ENCODE results near the gene DSN1. TPM values are rescaled to one million over a fixed set of nuclear protein-coding genes. Genes with fewer than 3 reads are reported as not detected.

Gene DSN1
- polyA plus RNA-seq, 3 donors, result 4.9 to 5.2 (median 5.1) TPM

- H3K27me3 Mint-ChIP-seq (ENCODE audit: low read depth in 3 of 3), result peaks cover 2 to 9% (median 7%) of the 10 kb centered on the region in 3 donors
- intact Hi-C loops (cut with micrococcal nuclease), result no loop called here
- no peak for TF ChIP-seq CTCF (IDR thresholded peaks at IDR 0.05)
These were observed 28.2 kb downstream of the DSN1 start for GRCh38 chr20:36745234-36745926.

GRCh38 chr20:36744764-36745191, 28.8 kb downstream of the DSN1 start:
- Mint-ChIP-seq H3K27ac (no peak overlapping the region), H3K4me3 (peak overlapping the region; percentile 93 to 96), H3K4me1 (peaks cover 22% of the 10 kb centered on the region), H3K9me3 (peaks cover 0 to 2% (median 0%) of the 10 kb centered on the region in 7 donors), H3K36me3 (peaks cover 0 to 2% of the 10 kb centered on the region in 2 donors), H3K27me3 (ENCODE audit: low read depth in 3 of 3) (peaks cover 2 to 9% (median 7%) of the 10 kb centered on the region in 3 donors)
- peak overlapping the region in 1 of 3 experiments; percentile 85 for H3K4me3 ChIP-seq (replicated peaks in 1 of 3; ENCODE audit: low read depth in 2 of 3, low read length in 3 of 3)
- H3K27me3 ChIP-seq (ENCODE audit: control insufficient read depth in 2 of 2, insufficient read depth in 2 of 2, low read length in 2 of 2), result no peaks in the 10 kb centered on the region
- peaks cover 3% of the 10 kb centered on the region for H3K79me2 ChIP-seq (ENCODE audit: insufficient read depth, low read length)
- no peak for DNase-seq
- intact Hi-C loops (cut with micrococcal nuclease), result no loop called here
- no peak overlapping the region for H3K27ac ChIP-seq (ENCODE audit: low read depth in 1 of 2, low read length in 2 of 2)
- 60% methylated on average over 1 of the region's 8 CpGs for WGBS (ENCODE audit: insufficient coverage)
- peak overlapping the region; percentile 96 for H3K4me2 ChIP-seq (replicated peaks; ENCODE audit: extremely low read depth, low read length, poor library complexity, severe bottlenecking)
- H3K36me3 ChIP-seq (replicated peaks in 1 of 2; ENCODE audit: control insufficient read depth in 1 of 2, insufficient read depth in 2 of 2, low read length in 2 of 2), result no peaks in the 10 kb centered on the region
- H3K4me1 ChIP-seq (ENCODE audit: control insufficient read depth in 1 of 2, insufficient read depth in 2 of 2, low read length in 2 of 2), result peaks cover 12 to 17% of the 10 kb centered on the region in 2 donors
- no peak for TF ChIP-seq CTCF (IDR thresholded peaks at IDR 0.05)
- peak overlapping the region; percentile 95 for H2AFZ ChIP-seq (ENCODE audit: insufficient read depth, low read depth, low read length, poor library complexity, severe bottlenecking)
- no peaks in the 10 kb centered on the region for H3K9me3 ChIP-seq (replicated peaks in 1 of 2; ENCODE audit: control insufficient read depth in 1 of 2, insufficient read depth in 1 of 2, low read length in 2 of 2)
- peak overlapping the region; percentile 7 for H3K9ac ChIP-seq (ENCODE audit: insufficient read depth, low read length, poor library complexity, severe bottlenecking)
- H4K20me1 ChIP-seq (ENCODE audit: insufficient read depth, low read length), result no peaks in the 10 kb centered on the region

More at GRCh38 chr20:36745234-36745926, 28.2 kb downstream of the DSN1 start:
- WGBS (ENCODE audit: insufficient coverage), result 7% methylated on average over 33 of the region's 44 CpGs
- peaks cover 3% of the 10 kb centered on the region for H3K79me2 ChIP-seq (ENCODE audit: insufficient read depth, low read length)
- H3K9ac ChIP-seq (ENCODE audit: insufficient read depth, low read length, poor library complexity, severe bottlenecking), result peak overlapping the region; percentile 59
- no peaks in the 10 kb centered on the region for H3K27me3 ChIP-seq (ENCODE audit: control insufficient read depth in 2 of 2, insufficient read depth in 2 of 2, low read length in 2 of 2)
- H3K4me2 ChIP-seq (replicated peaks; ENCODE audit: extremely low read depth, low read length, poor library complexity, severe bottlenecking), result peak overlapping the region; percentile 96
- no peaks in the 10 kb centered on the region for H3K9me3 ChIP-seq (replicated peaks in 1 of 2; ENCODE audit: control insufficient read depth in 1 of 2, insufficient read depth in 1 of 2, low read length in 2 of 2)
- peak overlapping the region; percentile 47 to 85 (median 69) for H3K4me3 ChIP-seq (replicated peaks in 1 of 3; ENCODE audit: low read depth in 2 of 3, low read length in 3 of 3)
- peaks cover 12 to 17% of the 10 kb centered on the region in 2 donors for H3K4me1 ChIP-seq (ENCODE audit: control insufficient read depth in 1 of 2, insufficient read depth in 2 of 2, low read length in 2 of 2)
- Mint-ChIP-seq H3K36me3 (peaks cover 0 to 2% of the 10 kb centered on the region in 2 donors), H3K4me1 (peaks cover 22% of the 10 kb centered on the region), H3K4me3 (peak overlapping the region; percentile 93 to 96), H3K27ac (peak overlapping the region in 1 of 7 donors; percentile 73), H3K9me3 (peaks cover 0 to 2% (median 0%) of the 10 kb centered on the region in 7 donors)
- DNase-seq, result peak in 1 of 3 donors; percentile 10
- peak overlapping the region; percentile 95 for H2AFZ ChIP-seq (ENCODE audit: insufficient read depth, low read depth, low read length, poor library complexity, severe bottlenecking)
- H4K20me1 ChIP-seq (ENCODE audit: insufficient read depth, low read length), result no peaks in the 10 kb centered on the region
- H3K36me3 ChIP-seq (replicated peaks in 1 of 2; ENCODE audit: control insufficient read depth in 1 of 2, insufficient read depth in 2 of 2, low read length in 2 of 2), result no peaks in the 10 kb centered on the region
- no peak overlapping the region for H3K27ac ChIP-seq (ENCODE audit: low read depth in 1 of 2, low read length in 2 of 2)
